Measurements from ENCODE around the gene SH2D3C.

The SH2D3C gene

DNA sequence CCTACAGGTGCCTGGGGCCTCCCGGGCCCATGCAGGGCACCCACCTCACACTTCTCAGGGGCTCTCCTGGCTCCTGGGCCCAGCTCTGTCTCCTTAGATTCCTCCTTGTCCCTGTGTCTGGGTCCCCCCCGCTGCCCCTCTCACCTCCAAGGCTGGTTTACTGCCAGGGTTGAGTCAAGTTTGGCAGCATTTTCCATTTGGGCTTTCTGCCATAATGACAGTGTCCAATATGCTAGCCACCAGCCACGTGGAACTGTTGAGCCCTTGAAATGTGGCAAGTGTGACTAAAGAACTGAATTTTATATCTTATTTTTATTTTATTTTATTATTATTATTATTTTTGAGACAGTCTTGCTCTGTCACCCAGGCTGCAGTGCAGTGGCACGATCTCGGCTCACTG is 60.7 kb downstream of the SH2D3C start:
- DNase-seq (ENCODE audit: low spot score) = no peak

- no peak for DNase-seq (ENCODE audit: low spot score)
Measured at GRCh38 chr9:127716412-127716811, 62.1 kb downstream of the SH2D3C start.

GRCh38 chr9:127715470-127716337 is 62.8 kb downstream of the SH2D3C start, which contains the start of the genes PTRH1 and TTC16:
TSS of gene PTRH1 (minus strand) at chr9:127715663. CDS start at chr9:127715639, 24 bp downstream.
TSS of gene TTC16 (plus strand) at chr9:127716079. CDS start at chr9:127716146, 67 bp downstream.
- peak; percentile 100 for DNase-seq (ENCODE audit: low spot score)

- peak; percentile 52 for DNase-seq (ENCODE audit: low spot score)
Measured at GRCh38 chr9:127714951-127715469, 63.5 kb downstream of the SH2D3C start.

DNA sequence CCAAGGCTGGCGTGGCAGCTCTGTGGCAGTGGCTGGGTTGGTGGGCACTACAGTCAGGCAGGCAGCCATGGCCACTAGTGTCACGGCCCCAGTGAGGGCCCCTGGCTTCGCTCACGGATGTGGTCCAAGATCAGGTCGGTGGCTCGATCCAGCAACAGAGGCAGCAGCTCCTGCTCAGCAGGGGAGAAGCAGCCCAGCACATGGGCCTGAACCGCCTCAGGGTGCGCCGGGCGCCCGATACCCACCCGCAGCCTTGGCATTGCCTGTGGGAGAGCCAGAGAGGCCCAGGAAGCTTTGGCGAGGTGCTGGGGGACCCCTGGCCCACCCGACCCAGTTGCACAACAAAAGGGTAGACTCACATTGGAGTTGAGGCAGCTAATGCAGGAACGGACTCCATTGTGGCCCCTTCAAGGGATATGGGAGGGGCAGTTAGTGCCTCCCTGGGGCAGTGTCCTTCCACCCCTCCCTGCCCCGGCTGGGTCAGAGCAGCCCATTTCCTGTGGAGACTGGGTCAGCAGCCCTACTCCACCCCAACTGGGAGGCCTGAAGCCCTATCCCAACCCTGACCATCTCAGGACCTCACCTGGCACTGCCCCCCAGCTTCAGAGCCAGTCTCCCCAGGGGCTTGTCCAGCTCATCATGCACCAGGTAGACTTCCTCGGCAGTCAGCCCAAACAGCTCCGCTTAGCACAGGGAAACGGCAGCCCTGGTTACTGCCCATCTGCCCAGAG is 64.3 kb downstream of the SH2D3C start:
- peak; percentile 39 for DNase-seq (ENCODE audit: low spot score)

- DNase-seq (ENCODE audit: low spot score) = no peak
Measured at GRCh38 chr9:127712867-127713266, 65.6 kb downstream of the SH2D3C start.

GRCh38 chr9:127712371-127712770 is 66.1 kb downstream of the SH2D3C start:
- no peak for DNase-seq (ENCODE audit: low spot score)

DNA sequence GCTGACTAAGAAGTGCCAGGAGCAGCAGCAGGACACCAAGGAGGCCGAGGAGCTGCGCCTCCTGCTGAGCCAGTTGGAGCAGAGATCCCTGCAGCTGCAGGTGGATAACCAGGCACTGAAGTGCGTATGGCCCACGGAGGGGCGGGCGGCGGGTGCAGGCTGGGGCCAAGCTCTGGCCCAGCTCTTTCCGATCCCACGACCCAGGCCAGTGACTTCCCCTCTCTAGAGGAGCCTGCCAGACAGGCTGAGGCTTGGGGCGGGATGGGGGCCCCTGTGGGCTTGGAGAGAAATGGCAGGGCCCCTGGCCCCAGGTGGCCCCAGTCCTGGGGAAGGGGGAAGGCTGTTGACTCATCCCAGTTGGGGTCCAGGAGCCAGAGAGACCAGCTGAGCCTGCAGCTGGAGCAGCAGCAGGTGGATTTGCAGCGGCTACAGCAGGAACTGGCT is 66.6 kb downstream of the SH2D3C start:
- DNase-seq (ENCODE audit: low spot score) = no peak

- no peak for DNase-seq (ENCODE audit: low spot score)
Measured at GRCh38 chr9:127711226-127711701, 67.2 kb downstream of the SH2D3C start.

DNA sequence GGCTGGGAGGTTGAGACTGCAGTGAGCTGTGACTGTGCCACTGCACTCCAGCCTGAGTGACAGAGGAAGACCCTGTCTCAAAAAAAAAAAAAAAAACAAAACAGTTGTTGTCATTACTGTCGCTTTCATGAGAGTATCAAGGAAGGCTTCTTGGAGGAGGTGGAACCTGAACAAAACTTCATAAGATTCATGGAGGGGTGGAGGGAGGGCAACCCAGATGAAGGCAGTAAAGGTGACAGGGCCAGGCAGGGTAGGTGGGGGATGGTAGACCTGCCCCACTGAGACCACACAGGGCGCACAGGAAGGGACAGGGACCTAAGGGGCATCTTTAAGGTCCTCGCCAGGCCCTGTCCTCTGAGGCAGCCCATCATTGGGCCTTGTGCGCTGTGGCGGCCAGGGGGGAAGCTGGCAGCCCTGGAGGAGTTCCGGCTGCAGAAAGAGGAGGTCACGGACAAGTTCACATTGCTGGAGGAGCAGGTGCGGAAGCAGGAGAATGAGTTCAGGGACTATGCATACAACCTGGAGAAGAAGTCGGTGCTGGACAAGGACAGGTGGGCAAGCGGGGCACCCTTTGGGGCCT is 68.2 kb downstream of the SH2D3C start:
- DNase-seq (ENCODE audit: low spot score) = no peak

GRCh38 chr9:127708952-127709587 is 69.4 kb downstream of the SH2D3C start:
- no peak for DNase-seq (ENCODE audit: low spot score)

GRCh38 chr9:127707766-127708165 is 70.7 kb downstream of the SH2D3C start:
- no peak for DNase-seq (ENCODE audit: low spot score)

DNA sequence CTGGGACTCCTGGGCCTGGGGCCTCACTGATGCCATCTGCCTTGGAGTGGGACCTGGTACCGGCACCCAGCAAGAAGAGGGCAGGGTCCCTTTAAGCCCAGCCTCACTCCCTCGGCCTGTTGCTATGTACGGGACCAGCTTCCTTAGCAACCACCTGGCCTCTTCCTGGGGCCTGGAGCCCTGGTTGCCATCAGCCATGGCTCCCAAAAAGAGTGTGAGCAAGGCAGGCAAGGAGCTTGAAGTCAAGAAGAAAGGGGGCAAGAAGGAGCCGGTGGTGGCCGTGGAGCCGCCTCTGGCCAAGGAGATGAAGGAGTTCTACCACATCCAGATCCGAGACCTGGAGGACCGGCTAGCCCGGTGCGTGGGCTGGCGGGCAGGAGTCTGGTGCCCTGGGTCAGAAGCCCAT is 71.6 kb downstream of the SH2D3C start, which contains the start of gene CFAP157:
Gene CFAP157 (plus strand): TSS at position 153 of the 406 bp plus-strand sequence. CDS start 44 bp downstream, at position 197.
- no peak for DNase-seq (ENCODE audit: low spot score)

DNA sequence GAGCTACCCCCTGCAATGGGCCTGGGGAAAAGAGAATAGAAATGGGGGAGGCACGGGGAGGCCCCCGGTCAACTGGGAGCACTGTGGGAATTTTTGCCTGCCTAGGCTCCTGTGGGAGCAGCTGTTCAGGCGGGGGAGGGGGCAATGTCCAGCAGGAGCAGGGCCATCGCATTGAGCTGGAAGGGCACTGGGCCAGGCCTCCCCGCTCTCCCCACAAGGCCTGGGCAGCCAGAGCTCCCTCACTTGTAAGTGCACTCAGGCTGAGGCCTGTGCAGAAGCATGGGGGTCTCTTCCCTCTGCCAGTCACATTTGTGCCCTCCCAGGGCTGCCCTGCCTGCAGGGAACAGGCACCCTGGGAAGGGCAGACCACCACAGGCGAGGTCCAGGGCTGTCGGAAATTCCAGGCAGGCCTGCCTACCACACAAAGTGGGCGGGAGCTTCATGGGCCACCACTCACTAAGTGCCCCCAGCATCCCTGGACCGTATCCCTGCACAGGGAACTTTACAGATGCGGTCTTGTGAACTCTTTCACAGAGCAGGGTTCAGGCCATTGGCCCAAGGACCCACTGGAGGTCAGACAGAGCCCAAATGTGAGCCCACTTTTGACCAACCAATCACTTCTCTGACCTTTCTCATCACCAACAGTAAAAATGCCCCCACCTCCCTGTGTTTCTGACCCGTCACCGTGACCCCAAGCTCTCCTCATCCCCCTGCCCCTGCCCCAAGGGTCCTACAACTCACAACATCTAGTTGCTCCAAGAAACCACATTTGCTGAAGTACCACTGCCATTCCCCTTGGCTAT is 72.7 kb downstream of the SH2D3C start:
- no peak for DNase-seq (ENCODE audit: low spot score)

DNA sequence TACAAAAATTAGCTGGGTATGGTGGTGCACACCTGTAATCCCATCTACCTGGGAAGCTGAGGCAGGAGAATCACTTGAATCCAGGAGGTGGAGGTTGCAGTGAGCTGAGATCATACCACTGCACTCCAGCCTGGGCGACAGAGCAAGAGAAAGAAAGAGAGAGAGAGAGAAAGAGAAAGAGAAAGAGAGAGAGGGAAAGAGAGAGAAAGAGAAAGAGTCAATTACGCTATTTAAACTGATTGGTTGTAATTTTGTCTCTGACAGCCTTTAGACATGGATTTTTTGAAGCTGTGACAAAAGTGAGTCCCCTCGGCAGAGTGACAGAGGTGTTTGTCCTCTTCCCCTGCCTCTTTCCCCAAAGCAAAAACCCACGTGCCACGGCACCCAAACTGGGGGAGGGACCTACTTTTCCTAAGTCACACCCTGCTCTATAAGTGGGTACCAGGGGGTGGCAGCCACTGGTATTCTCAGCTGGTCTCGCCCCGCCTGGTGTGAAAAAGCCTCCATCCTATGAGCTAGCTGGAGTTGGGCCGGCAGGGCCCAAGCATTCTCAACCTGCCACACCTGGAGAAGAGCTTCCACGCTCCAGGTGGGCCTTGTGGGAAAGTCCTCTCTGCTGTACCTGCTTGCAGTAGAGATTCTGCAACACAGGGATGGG is 75.0 kb downstream of the SH2D3C start:
- DNase-seq (ENCODE audit: low spot score) = no peak

- DNase-seq (ENCODE audit: low spot score) = no peak
Measured at GRCh38 chr9:127700594-127701255, 77.7 kb downstream of the SH2D3C start.

GRCh38 chr9:127700140-127700539 is 78.3 kb downstream of the SH2D3C start:
- DNase-seq (ENCODE audit: low spot score) = no peak

DNA sequence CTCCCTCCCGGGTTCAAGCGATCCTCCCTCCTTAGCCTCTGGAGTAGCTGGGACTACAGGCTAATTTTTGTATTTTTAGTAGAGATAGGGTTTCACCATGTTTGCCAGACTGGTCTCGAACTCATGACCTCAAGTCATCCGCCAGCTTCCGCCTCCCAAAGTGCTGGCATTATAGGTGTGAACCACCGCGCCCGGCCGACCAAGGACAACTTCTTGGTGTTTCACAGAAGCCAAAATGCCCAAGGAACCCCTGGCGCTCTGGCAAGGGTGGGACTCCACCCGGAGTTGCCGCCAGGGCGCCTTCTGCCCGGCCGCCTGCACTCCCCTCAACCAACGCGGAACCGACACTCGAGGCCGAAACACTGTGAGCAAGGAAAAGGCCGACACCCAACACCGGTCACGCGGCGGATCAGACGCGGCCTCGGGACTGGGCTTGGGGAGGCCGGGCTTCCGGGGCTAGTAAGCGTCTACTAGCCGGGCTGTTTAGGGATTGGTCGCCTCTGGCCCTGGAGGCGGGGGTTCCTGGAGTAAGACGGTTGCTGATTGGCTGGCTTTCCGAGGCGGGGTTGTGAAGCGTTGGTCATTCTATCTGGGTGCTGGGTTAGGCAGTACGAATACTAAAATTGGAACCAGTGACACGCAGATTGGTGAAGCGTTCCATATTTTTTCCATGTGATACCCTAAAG is 79.3 kb downstream of the SH2D3C start:
- DNase-seq (ENCODE audit: low spot score) = peak; percentile 99

DNA sequence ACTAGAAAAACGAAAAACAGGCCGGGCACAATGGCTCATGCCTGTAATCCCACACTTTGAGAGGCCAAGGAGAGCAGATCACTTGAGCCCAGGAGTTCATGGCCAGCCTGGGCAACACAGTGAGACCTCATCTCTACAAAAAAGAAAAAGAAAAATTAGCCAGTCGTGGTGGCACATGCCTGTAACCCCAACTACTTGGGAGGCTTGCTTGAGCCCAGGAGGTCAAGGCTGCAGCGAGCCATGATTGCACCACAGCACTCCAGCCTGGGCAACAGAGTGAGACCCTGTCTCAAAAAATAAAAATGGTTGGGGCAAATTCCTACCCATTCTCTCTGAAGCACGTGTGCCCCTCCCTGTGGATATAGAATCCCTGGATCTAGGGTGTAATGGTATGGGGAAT is 80.1 kb downstream of the SH2D3C start:
- no peak for DNase-seq (ENCODE audit: low spot score)

All from hepatic stellate cell (primary cell).